ENCODE measurements around the gene REPS1.

DNA sequence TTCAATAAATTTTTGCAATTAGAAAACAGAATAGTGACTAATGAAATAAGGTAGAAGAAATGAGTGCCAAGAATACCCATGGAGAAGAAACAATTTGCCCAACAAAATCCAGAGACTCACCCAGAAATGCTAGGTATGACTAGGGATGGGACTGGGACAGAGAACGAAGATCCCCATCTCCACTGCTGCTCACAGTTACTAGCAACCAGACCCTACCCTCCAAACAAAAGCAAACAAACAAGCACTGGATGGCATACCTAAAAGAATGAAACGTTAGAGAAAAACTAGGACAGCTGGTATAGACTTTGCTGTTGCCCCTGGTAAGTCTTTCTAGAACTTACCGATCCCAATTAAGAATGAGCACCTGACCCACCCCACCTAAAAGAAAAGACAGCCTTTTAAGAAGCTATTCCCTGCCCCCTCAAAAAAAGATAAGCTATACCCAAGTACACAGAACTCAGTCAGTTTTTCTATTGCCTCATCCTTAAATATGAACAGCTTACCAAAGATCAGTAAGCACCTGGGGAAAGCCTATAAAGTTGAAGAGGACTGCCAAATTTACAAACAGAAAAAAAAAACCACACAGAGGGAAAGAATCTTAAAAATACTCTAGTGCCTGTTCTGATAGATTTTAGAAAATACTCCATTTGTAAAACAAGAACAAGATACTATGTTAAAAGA, 31.7 kb downstream of the REPS1 start:
- TF ChIP-seq ZNF384 (IDR thresholded peaks at IDR 0.05) (no peak), SP1 (IDR thresholded peaks at IDR 0.05) (no peak), FOXM1 (IDR thresholded peaks at IDR 0.05; ENCODE audit: borderline replicate concordance) (no peak), NFRKB (IDR thresholded peaks at IDR 0.05) (no peak), BHLHE40 (IDR thresholded peaks at IDR 0.05; ENCODE audit: borderline replicate concordance) (no peak), ARNT (IDR thresholded peaks at IDR 0.05) (no peak), SUZ12 (IDR thresholded peaks at IDR 0.05) (no peak)

All from HEK293T (cell line).